Measurements from ENCODE around the gene PELI2.

Gene PELI2

DNA sequence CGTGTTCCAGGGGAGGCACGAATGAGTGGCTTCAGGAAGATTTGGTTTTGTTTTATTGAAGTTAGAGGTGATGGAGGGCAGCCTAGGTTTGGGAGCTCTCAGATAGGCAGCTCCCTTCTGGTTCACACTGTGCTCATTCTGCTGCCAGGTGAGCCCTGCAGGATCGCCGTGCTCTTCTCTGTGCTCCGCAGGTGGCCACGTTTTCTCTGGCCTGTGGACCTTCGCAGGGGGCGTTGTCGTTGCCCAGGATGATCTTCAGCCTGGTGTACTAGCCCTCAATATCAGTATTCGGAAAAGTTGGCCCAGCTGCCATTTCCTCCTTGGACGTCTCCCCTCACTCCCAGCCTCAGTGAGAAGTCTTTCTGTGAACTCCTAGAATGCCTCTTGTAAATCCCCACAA, 69.5 kb downstream of the PELI2 start:
- no peak overlapping the region for H3K4ac ChIP-seq (ENCODE audit: low read depth in 1 of 2, low read length in 2 of 2)
- no peak overlapping the region for H2BK12ac ChIP-seq (ENCODE audit: low read length in 2 of 2)
- H3K23ac ChIP-seq (ENCODE audit: low read length in 2 of 2): no peak overlapping the region
- H3K14ac ChIP-seq (ENCODE audit: low read length in 2 of 2): no peak overlapping the region
- no peaks in the 10 kb centered on the region for H3K36me3 ChIP-seq (ENCODE audit: control insufficient read depth in 1 of 2, insufficient read depth in 2 of 2, low read depth in 1 of 2, low read length in 2 of 2)
- no peak overlapping the region for H2BK5ac ChIP-seq (ENCODE audit: low read depth, low read length, poor library complexity, severe bottlenecking)
- H2BK120ac ChIP-seq (ENCODE audit: low read depth, low read length): no peak overlapping the region
- no peak overlapping the region for H3K4me2 ChIP-seq (ENCODE audit: low read length, poor library complexity, severe bottlenecking)
- H2AK5ac ChIP-seq (ENCODE audit: low read length, severe bottlenecking): peak overlapping the region; percentile 5
- no peak overlapping the region for H3K27ac ChIP-seq (ENCODE audit: low read length, poor library complexity, severe bottlenecking)
- no peak for DNase-seq
- peak overlapping the region; percentile 47 for H4K91ac ChIP-seq (ENCODE audit: low read length)
- no peaks in the 10 kb centered on the region for H3K9me3 ChIP-seq (ENCODE audit: control insufficient read depth, low read length)
- H3K4me3 ChIP-seq (ENCODE audit: insufficient read depth in 1 of 2, low read depth in 1 of 2, low read length in 2 of 2): no peak overlapping the region
- H3K18ac ChIP-seq (ENCODE audit: low read depth in 1 of 2, low read length in 2 of 2): peak overlapping the region in 1 of 2 experiments; percentile 55
- peaks cover 2% of the 10 kb centered on the region for H3K79me1 ChIP-seq (replicated peaks; ENCODE audit: low read length, poor library complexity, severe bottlenecking)
- H3K9ac ChIP-seq (ENCODE audit: low read length): no peak overlapping the region
- no peak overlapping the region for H2BK15ac ChIP-seq (ENCODE audit: low read depth, poor library complexity, severe bottlenecking)
- no peak overlapping the region for H4K8ac ChIP-seq (ENCODE audit: low read length)
- no peak overlapping the region for H2AFZ ChIP-seq (ENCODE audit: low read depth, low read length)
- H3K4me1 ChIP-seq (ENCODE audit: control insufficient read depth, insufficient read depth, low read depth, low read length): no peaks in the 10 kb centered on the region
- no peaks in the 10 kb centered on the region for H3K27me3 ChIP-seq (ENCODE audit: control insufficient read depth in 1 of 2, insufficient read depth in 1 of 2, low read length in 2 of 2)
- 89% methylated on average over 11 of the region's 11 CpGs for WGBS

GRCh38 chr14:56189307-56189706, 71.1 kb downstream of the PELI2 start:
- Histone ChIP-seq H3K27me3 (ENCODE audit: control insufficient read depth in 1 of 2, insufficient read depth in 1 of 2, low read length in 2 of 2) (no peaks in the 10 kb centered on the region), H3K4me1 (ENCODE audit: control insufficient read depth, insufficient read depth, low read depth, low read length) (no peaks in the 10 kb centered on the region), H2BK120ac (ENCODE audit: low read depth, low read length) (no peak overlapping the region), H3K36me3 (ENCODE audit: control insufficient read depth in 1 of 2, insufficient read depth in 2 of 2, low read depth in 1 of 2, low read length in 2 of 2) (no peaks in the 10 kb centered on the region), H3K79me1 (replicated peaks; ENCODE audit: low read length, poor library complexity, severe bottlenecking) (peaks cover 3% of the 10 kb centered on the region), H4K91ac (ENCODE audit: low read length) (no peak overlapping the region), H3K4ac (ENCODE audit: low read depth in 1 of 2, low read length in 2 of 2) (no peak overlapping the region), H3K4me3 (ENCODE audit: insufficient read depth in 1 of 2, low read depth in 1 of 2, low read length in 2 of 2) (no peak overlapping the region), H3K9ac (ENCODE audit: low read length) (no peak overlapping the region), H4K8ac (ENCODE audit: low read length) (no peak overlapping the region), H3K9me3 (ENCODE audit: control insufficient read depth, low read length) (no peaks in the 10 kb centered on the region), H3K4me2 (ENCODE audit: low read length, poor library complexity, severe bottlenecking) (no peak overlapping the region), H3K27ac (ENCODE audit: low read length, poor library complexity, severe bottlenecking) (no peak overlapping the region), H3K23ac (ENCODE audit: low read length in 2 of 2) (no peak overlapping the region), H2AFZ (ENCODE audit: low read depth, low read length) (no peak overlapping the region), H3K18ac (ENCODE audit: low read depth in 1 of 2, low read length in 2 of 2) (no peak overlapping the region), H2BK15ac (ENCODE audit: low read depth, poor library complexity, severe bottlenecking) (no peak overlapping the region), H2BK5ac (ENCODE audit: low read depth, low read length, poor library complexity, severe bottlenecking) (no peak overlapping the region), H2BK12ac (ENCODE audit: low read length in 2 of 2) (no peak overlapping the region), H2AK5ac (ENCODE audit: low read length, severe bottlenecking) (no peak overlapping the region), H3K14ac (ENCODE audit: low read length in 2 of 2) (no peak overlapping the region)
- peak; percentile 67 for DNase-seq
- 38% methylated on average over 4 of the region's 4 CpGs for WGBS

DNA sequence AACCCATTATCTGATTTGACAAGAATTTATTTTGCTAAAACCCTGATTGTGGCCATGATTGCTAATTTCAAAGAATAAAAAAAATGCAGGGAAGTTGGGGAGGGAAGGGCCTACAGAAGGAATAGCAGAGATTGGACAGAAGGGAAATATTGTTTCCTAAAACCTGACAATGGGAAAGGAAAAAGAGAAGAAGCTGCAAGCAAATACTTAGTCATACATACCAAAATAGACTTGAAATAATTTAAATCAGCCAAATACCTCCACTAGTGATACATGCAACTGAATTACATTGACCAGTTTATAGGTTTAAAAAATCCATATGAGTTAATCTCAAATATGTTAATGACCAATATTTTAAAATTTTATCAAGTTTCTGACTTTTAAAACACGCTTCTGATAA, 75.1 kb downstream of the PELI2 start:
- peak overlapping the region in 1 of 2 experiments; percentile 67 for H3K4ac ChIP-seq (ENCODE audit: low read depth in 1 of 2, low read length in 2 of 2)
- 80% methylated on average over 1 of the region's 1 CpG for WGBS
- no peak overlapping the region for H4K8ac ChIP-seq (ENCODE audit: low read length)
- no peaks in the 10 kb centered on the region for H3K9me3 ChIP-seq (ENCODE audit: control insufficient read depth, low read length)
- H3K4me2 ChIP-seq (ENCODE audit: low read length, poor library complexity, severe bottlenecking): no peak overlapping the region
- no peaks in the 10 kb centered on the region for H3K36me3 ChIP-seq (ENCODE audit: control insufficient read depth in 1 of 2, insufficient read depth in 2 of 2, low read depth in 1 of 2, low read length in 2 of 2)
- no peak overlapping the region for H2BK15ac ChIP-seq (ENCODE audit: low read depth, poor library complexity, severe bottlenecking)
- no peak overlapping the region for H2AFZ ChIP-seq (ENCODE audit: low read depth, low read length)
- H3K9ac ChIP-seq (ENCODE audit: low read length): no peak overlapping the region
- H2BK5ac ChIP-seq (ENCODE audit: low read depth, low read length, poor library complexity, severe bottlenecking): no peak overlapping the region
- H3K27me3 ChIP-seq (ENCODE audit: control insufficient read depth in 1 of 2, insufficient read depth in 1 of 2, low read length in 2 of 2): no peaks in the 10 kb centered on the region
- H3K4me3 ChIP-seq (ENCODE audit: insufficient read depth in 1 of 2, low read depth in 1 of 2, low read length in 2 of 2): no peak overlapping the region
- no peak overlapping the region for H3K14ac ChIP-seq (ENCODE audit: low read length in 2 of 2)
- H3K79me1 ChIP-seq (replicated peaks; ENCODE audit: low read length, poor library complexity, severe bottlenecking): peaks cover 2% of the 10 kb centered on the region
- H2BK120ac ChIP-seq (ENCODE audit: low read depth, low read length): no peak overlapping the region
- no peak overlapping the region for H3K18ac ChIP-seq (ENCODE audit: low read depth in 1 of 2, low read length in 2 of 2)
- no peak for DNase-seq
- H3K27ac ChIP-seq (ENCODE audit: low read length, poor library complexity, severe bottlenecking): no peak overlapping the region
- no peak overlapping the region for H4K91ac ChIP-seq (ENCODE audit: low read length)
- H3K23ac ChIP-seq (ENCODE audit: low read length in 2 of 2): no peak overlapping the region
- peaks cover 9% of the 10 kb centered on the region for H3K4me1 ChIP-seq (ENCODE audit: control insufficient read depth, insufficient read depth, low read depth, low read length)
- no peak overlapping the region for H2AK5ac ChIP-seq (ENCODE audit: low read length, severe bottlenecking)
- H2BK12ac ChIP-seq (ENCODE audit: low read length in 2 of 2): no peak overlapping the region

DNA sequence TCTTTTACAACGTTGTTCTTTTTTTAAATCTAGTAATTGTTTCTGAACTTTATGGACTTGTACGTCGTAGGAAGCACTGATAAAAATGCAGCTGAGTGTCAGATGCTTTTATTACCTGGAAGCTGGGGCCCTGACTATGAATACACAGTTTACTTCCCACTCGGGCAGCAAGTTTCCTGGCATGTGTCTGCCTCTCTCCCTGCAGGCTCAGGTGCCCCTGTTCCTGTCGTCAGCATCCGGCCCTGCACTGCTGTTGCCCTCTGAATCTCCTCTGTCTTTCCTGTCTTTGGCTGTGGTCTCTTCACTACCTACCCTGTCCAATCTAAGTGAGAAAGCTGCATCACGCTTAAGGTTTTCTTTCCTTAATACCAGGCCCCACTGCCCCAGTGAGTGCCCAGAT, 75.8 kb downstream of the PELI2 start:
- Histone ChIP-seq H3K27me3 (ENCODE audit: control insufficient read depth in 1 of 2, insufficient read depth in 1 of 2, low read length in 2 of 2) (no peaks in the 10 kb centered on the region), H3K4me1 (ENCODE audit: control insufficient read depth, insufficient read depth, low read depth, low read length) (peaks cover 9% of the 10 kb centered on the region), H4K8ac (ENCODE audit: low read length) (no peak overlapping the region), H3K14ac (ENCODE audit: low read length in 2 of 2) (no peak overlapping the region), H3K36me3 (ENCODE audit: control insufficient read depth in 1 of 2, insufficient read depth in 2 of 2, low read depth in 1 of 2, low read length in 2 of 2) (no peaks in the 10 kb centered on the region), H2AK5ac (ENCODE audit: low read length, severe bottlenecking) (no peak overlapping the region), H3K4me3 (ENCODE audit: insufficient read depth in 1 of 2, low read depth in 1 of 2, low read length in 2 of 2) (no peak overlapping the region), H3K4me2 (ENCODE audit: low read length, poor library complexity, severe bottlenecking) (no peak overlapping the region), H2AFZ (ENCODE audit: low read depth, low read length) (no peak overlapping the region), H2BK12ac (ENCODE audit: low read length in 2 of 2) (peak overlapping the region; percentile 33 to 59), H2BK120ac (ENCODE audit: low read depth, low read length) (no peak overlapping the region), H2BK15ac (ENCODE audit: low read depth, poor library complexity, severe bottlenecking) (no peak overlapping the region), H2BK5ac (ENCODE audit: low read depth, low read length, poor library complexity, severe bottlenecking) (no peak overlapping the region), H3K4ac (ENCODE audit: low read depth in 1 of 2, low read length in 2 of 2) (no peak overlapping the region), H3K9ac (ENCODE audit: low read length) (no peak overlapping the region), H3K79me1 (replicated peaks; ENCODE audit: low read length, poor library complexity, severe bottlenecking) (peaks cover 2% of the 10 kb centered on the region), H3K23ac (ENCODE audit: low read length in 2 of 2) (peak overlapping the region in 1 of 2 experiments; percentile 46), H3K18ac (ENCODE audit: low read depth in 1 of 2, low read length in 2 of 2) (peak overlapping the region in 1 of 2 experiments; percentile 18), H4K91ac (ENCODE audit: low read length) (no peak overlapping the region), H3K27ac (ENCODE audit: low read length, poor library complexity, severe bottlenecking) (no peak overlapping the region), H3K9me3 (ENCODE audit: control insufficient read depth, low read length) (no peaks in the 10 kb centered on the region)
- 82% methylated on average over 7 of the region's 7 CpGs for WGBS
- no peak for DNase-seq
